ENCODE data around the gene KIF17.
A peak's percentile ranks its signal among the peaks of the same experiment; 100 is the strongest.

The KIF17 gene

DNA sequence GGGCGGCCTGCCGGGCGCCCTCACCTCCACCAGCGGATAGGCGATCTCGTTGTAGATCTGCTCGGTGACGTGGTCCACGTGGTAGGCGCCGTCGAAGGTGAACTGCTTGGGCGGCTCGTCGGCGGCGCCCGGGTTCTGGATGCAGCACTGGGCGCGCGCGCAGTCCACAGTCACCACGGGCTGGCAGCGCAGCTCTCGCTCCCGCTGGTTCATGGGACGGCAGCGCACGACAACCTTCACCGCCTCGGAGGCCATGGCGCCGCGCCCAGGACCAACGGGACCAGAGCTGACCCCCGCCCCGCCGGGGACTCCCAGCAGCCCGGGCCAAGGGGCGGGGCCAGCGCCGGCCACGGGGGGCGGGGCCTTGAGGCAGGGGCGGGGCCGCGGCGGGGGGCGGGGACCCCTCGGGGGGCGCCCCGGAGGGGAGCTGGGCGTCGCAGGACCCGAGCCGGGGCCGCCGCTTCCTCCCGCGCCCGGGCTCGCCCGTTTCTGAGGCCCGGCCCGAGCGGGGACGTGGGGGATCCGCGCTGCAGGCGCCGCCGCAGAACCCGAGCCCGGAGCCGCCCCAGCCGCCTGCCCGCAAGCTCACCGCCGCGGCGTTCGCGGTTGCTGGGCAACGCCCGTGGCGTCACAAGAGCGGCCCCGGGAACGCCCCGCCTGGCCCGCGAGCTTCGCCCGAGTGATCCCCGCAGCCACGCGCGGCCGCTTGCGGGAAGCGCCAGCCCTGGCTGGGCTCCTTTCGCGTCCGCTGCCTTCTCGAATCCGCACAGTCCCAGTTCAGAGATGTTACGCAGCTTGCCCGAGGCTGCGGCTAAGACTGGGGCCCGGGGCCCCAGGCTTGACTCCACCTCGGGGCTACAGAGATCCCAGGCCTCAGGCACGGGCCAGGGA, at the start of gene KIF17:
Gene KIF17 (minus strand): TSS at position 556 of the 891 bp plus-strand sequence. CDS start 301 bp downstream, at position 255.
- no peak for TF ChIP-seq CTCF (conservative IDR thresholded peaks at IDR 0.05; ENCODE audit: low read length)
- H3K4me3 ChIP-seq (ENCODE audit: low read length): peak within 1 kb of the TSS; percentile 52
- DNase-seq (ENCODE audit: low read depth): peak; percentile 69

- no peak for DNase-seq (ENCODE audit: low read depth)
- H3K4me3 ChIP-seq (ENCODE audit: low read length): no peak overlapping the region
- no peak for TF ChIP-seq CTCF (conservative IDR thresholded peaks at IDR 0.05; ENCODE audit: low read length)
Observed at GRCh38 chr1:20767271-20767670, 49.5 kb upstream of the KIF17 start.

- no peak for TF ChIP-seq CTCF (conservative IDR thresholded peaks at IDR 0.05; ENCODE audit: low read length)
- no peak for DNase-seq (ENCODE audit: low read depth)
- no peak overlapping the region for H3K4me3 ChIP-seq (ENCODE audit: low read length)
Observed at GRCh38 chr1:20763417-20763816, 45.6 kb upstream of the KIF17 start.

DNA sequence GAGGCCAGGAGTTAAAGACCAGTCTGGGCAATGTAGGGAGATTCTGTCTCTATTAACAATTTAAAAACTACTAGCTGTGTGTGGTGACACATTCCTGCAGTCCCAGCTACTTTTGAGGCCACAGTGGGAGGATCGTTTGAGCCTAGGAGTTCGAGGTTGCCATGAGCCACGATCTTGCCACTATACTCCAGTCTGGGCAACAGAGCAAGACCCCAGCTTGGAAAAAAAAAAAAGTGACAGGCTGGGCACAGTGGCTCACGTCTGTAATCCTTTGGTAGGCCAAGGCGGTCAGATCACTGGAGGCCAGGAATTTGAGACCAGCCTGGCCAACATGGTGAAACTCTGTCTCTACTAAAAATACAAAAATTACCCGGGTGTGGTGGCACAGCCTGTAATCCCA, 42.5 kb upstream of the KIF17 start:
- no peak for TF ChIP-seq CTCF (conservative IDR thresholded peaks at IDR 0.05; ENCODE audit: low read length)
- DNase-seq (ENCODE audit: low read depth): no peak
- no peak overlapping the region for H3K4me3 ChIP-seq (ENCODE audit: low read length)

- DNase-seq (ENCODE audit: low read depth): peak; percentile 18
- TF ChIP-seq CTCF (conservative IDR thresholded peaks at IDR 0.05; ENCODE audit: low read length): no peak
- no peak overlapping the region for H3K4me3 ChIP-seq (ENCODE audit: low read length)
Observed at GRCh38 chr1:20753589-20753988, 35.8 kb upstream of the KIF17 start.

DNA sequence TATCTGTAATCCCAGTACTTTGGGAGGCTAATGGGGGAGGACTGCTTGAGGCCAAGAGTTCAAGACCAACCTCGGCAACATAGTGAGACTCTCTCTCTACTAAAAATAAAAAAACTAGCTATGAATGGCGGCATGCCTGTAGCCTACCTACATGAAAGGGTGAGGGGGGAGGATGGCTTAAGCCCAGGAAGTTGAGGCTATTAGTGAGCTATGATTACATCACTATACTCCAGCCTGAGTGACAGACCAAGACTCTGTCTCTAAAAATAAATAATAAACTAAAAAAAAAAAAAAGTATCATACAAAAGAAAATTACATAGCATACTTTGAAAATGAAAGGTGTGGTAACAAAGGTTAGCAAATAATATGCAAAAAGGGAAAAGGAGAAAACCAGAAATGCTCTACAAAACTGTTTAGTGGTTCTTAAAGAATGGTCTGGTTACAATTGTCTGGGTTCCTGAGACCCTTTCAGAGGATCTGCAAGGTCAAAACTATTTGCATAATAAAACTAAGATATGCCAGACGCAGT, 33.7 kb upstream of the KIF17 start:
- no peak overlapping the region for H3K4me3 ChIP-seq (ENCODE audit: low read length)
- DNase-seq (ENCODE audit: low read depth): no peak
- TF ChIP-seq CTCF (conservative IDR thresholded peaks at IDR 0.05; ENCODE audit: low read length): no peak

GRCh38 chr1:20742671-20743070, 24.9 kb upstream of the KIF17 start:
- H3K4me3 ChIP-seq (ENCODE audit: low read length): no peak overlapping the region
- DNase-seq (ENCODE audit: low read depth): peak; percentile 43
- TF ChIP-seq CTCF (conservative IDR thresholded peaks at IDR 0.05; ENCODE audit: low read length): no peak
